GM18519 (cell line): ENCODE measurements around the gene PTPN2.
"Not testable (repeated sequence)": the region's sequence is repeated elsewhere in the genome, so short reads cannot be mapped to it uniquely, and the experiment has no call there.

Experiments used
- ATAC-seq: cut with Tn5 transposase; IDR thresholded peaks from one replicate; pipeline ENCODE4 v1.9.1; 2021; ENCODE audit warnings: mild to moderate bottlenecking, moderate library complexity; ENCODE audit not compliant: unreplicated experiment, low FRiP score

Gene PTPN2

GRCh38 chr18:12895626-12896025 lies 11.6 kb upstream of the PTPN2 start:
- no peak for ATAC-seq

DNA sequence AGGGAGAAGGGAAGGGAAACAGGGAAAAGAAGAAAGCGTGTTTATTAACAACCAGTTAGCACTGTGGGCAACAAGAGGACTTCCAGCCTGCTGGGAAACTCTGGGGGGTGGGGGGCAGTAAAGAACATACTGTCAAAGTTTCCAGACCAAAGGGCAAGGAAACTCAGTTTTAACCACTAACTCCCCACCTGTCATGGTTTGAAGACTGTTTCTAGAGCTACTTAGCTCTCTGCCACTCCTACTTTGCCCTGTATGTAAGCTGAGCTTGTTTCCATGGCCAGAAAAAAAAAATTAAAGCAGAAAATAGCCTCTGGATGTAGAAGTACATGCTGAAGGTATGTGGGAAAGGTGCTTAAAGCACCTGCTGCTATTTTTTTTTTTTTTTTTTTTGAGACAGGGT lies 11.0 kb upstream of the PTPN2 start:
- ATAC-seq: no peak

DNA sequence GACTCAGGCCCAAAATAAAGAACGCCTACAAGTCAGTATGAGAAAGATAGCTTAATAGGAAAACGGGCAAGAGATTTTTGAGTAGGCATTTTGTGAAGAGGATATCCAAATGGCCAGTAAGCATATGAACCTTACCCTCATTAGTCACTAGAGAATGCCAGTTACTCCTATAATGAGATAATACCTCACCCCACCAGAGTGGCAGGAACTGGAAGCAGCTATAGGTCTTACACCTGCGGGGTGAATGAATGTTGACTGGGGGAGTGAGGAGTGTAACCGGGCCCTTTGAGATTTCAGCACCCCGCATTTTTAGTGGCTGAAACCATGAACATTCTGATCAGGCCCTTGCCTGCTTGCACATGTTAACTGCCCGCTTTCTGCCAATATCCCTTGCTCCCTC lies 7.5 kb upstream of the PTPN2 start:
- ATAC-seq: no peak

DNA sequence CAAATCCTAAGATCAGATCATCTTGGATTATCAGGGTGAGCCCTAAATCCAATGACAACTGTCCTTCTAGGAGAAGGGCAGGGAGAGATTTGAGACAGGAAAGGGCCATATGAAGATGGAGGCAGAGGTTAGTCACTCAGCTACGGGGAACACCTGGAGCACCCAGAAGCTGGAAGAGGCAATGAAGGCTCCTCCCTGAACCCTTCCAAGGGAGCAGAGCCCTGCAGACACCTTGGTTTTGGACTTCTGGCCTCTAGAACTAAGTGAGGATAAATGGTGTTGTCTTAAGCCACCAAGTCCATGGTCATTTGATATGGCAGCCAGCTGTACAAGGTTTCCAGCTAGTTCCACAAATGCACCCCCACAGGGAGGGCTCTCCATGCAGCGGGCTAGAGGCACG lies 6.9 kb upstream of the PTPN2 start:
- ATAC-seq: no peak

DNA sequence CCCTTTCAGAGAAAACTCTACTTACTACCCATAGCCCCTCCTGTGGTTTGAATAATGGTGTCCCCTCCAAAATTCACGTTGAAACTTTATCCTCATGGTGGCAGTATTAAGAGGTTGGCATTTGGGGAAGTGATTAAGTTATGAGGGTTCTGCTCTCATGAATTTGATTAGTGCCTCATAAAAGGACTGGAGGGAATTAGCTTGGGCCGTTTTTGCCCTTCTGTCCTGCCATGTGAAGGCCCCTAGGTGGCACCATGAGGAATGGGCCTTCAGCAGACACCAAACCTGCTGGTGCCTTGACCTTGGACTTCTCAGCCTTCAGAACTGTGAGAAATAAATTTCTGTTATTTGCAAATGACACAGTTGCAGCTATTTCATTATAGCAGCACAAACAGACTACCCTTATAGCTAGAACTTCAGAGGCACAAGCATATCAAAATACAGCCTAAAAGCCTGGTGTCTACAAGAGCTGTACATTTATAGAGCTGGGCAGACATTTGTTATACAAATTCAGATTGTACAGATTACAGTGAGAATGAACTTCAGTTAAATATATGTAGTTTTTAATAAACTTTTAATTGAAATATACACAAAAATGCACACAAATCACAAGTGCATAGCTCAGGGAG lies 2.6 kb upstream of the PTPN2 start:
- ATAC-seq: no peak

DNA sequence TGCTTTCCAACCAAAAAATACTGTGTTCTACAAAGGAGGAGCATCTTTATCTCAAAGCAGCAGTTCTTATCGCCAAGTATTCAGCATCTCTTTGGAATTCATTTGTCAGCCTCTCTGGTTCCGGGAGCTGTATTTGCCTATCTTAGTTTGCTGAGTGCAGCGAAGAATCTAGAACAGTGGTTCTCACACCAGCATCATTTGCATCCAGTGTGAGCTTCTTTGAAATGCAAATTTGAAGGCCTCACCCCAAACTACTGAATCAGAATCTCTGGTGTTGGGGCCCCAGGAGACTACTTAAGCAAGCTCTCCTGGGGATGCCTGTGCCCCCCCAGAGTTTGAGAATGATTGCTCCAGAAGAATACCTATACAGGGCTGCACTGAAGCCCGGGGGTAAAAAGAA lies 1.5 kb upstream of the PTPN2 start:
- ATAC-seq: no peak

DNA sequence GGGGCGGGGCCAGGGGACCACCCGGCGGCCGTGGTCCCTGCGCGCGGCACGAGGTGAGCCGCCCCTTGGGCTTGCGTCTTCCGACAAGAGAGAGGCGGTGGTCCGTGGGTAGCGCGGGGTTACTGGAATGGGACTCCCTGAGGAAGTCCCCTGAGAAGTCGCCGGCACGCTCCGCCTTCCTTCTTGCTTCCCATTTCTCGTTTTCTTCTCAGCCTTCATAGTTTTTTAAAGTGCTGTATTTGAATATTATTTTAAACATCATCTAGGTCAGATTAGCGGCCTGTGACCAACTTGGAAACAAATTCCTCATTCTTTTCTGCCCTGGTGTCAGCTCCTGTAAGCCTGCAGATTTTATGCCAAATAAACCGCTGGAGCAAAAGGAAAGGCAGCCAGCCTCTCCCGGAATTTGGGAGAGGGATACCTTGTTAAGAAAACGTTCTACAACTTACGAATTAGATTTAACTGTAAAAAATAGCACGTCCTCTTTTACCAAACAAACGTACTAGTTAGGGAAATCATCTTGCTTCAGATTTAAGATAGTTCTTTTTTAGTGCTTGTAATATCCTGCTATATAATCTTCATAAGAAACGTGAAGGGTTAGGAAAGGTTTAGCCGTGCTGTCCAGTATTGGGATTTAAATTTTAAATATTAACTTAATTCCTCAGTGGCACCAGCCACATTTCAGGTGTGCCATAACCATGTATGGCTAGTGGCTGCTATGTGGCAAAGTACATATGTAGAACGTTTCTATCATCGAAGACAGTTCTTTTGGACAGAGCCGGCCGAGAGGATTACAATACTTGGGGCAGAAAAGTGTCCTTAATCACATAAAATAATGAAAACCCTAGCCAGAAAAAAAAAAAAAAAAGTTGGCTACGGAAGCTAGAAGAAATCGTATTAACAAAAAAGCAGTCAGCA lies 628 bp upstream of the PTPN2 start:
- ATAC-seq: no peak

- no peak for ATAC-seq
Measured at GRCh38 chr18:12883372-12883683, 709 bp downstream of the PTPN2 start.

DNA sequence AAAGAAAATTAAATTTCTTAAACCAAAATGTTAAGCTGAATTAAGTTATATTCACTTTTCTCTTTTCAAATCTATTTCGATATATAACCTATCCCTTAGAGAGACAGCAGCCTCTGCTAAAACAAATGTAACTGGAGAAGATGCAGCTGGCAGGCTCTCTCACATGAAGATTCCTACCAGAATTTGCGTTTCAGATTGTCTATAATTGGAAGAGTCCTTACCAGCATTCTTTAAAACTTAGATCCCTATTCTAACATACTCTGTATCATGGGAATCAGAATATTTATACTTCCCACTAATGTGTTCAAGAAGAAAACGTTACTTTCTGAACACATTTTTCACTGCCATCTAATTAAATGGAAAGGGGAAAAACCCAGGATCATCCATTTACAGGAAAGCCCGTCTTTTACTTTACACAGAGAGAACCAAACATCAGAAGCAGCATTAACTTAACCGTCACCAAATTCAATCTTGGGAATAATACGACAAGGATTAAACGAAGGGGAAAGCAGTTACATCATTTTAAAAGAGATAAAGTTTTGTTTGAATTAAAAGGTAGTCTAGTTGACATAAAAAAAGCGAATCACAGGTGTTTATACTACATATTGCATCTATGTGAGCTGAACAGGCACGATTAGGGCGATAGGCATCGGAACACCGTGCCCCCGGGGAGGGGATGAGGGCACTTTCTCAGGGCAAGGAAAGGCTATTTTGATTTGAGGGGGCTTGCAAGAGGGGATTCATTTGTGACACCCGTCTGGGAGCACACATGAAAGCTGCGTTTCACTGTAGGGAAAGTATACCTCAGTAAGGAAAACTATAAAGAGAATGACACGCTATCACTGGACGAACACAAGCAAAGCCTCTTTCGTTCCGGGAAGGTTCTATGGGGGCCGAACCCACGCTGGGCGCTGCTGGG lies 1.3 kb downstream of the PTPN2 start:
- no peak for ATAC-seq

- ATAC-seq: no peak
Measured at GRCh38 chr18:12880541-12880910, 3.5 kb downstream of the PTPN2 start.

GRCh38 chr18:12879840-12880540 lies 4.0 kb downstream of the PTPN2 start:
- ATAC-seq: no peak

- ATAC-seq: not testable (repeated sequence)
Measured at GRCh38 chr18:12874992-12875391, 9.0 kb downstream of the PTPN2 start.

DNA sequence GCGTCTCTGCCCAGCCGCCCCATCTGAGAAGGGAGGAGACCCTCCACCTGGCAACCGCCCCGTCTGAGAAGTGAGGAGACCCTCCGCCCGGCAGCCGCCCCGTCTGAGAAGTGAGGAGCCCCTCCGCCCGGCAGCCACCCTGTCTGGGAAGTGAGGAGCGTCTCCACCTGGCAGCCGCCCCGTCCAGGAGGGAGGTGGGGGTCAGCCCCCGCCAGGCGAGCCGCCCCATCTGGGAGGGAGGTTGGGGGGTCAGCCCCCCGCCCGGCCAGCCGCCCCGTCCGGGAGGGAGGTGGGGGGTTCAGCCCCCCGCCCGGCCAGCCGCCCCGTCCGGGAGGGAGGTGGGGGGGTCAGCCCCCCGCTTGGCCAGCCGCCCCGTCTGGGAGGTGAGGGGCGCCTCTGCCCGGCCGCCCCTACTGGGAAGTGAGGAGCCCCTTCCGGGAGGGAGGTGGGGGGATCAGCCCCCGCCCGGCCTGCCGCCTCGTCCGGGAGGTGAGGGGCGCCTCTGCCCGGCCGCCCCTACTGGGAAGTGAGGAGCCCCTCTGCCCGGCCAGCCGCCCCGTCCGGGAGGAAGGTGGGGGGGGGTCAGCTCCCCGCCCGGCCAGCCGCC lies 10.0 kb downstream of the PTPN2 start:
- ATAC-seq: not testable (repeated sequence)

DNA sequence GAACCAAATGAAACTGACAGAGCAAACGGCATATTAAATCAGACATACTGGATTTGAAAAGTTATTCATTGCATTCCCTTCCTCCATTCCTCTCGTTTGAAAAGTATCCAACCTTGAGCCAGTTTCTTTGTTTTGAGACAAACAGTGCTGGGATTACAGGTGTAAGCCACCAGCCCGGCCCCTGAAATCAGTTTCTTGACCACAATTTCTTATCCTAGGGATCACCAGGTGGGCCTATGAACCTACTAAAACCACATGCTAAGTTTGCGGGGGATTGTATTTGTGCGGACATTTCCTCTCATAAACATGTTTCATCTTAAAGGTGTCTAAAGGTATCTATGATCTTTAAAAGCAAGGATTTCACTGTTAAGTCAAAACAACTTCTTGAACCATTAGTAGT lies 11.6 kb downstream of the PTPN2 start:
- ATAC-seq: no peak

- no peak for ATAC-seq
Measured at GRCh38 chr18:12868576-12868975, 15.5 kb downstream of the PTPN2 start.

GRCh38 chr18:12867441-12868123 lies 16.5 kb downstream of the PTPN2 start:
- ATAC-seq: no peak

DNA sequence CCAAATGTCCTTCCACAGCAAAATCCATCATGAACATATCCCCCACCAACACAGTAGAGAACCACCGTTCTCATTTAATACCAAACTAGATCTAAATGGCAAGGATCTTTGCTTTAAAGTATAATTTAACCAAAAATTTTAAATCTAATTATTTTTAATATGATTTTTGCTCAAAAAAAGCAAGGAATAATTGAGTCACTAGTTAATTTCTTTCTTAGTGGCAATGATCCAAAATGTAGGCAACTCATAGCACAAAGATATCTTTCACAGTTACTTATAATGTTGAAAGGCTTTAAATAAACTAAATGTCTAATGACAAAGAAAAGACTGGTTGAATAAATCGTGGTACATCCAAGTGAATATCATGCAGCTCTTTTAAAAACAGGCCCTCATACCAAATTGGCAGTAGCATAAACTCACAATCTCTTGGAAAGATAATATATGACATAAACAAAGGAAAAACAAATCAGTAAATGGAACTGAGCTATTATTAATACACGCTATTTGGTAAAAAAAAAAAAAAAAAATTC lies 20.3 kb downstream of the PTPN2 start:
- no peak for ATAC-seq

- no peak for ATAC-seq
Measured at GRCh38 chr18:12862874-12863482, 21.1 kb downstream of the PTPN2 start.

DNA sequence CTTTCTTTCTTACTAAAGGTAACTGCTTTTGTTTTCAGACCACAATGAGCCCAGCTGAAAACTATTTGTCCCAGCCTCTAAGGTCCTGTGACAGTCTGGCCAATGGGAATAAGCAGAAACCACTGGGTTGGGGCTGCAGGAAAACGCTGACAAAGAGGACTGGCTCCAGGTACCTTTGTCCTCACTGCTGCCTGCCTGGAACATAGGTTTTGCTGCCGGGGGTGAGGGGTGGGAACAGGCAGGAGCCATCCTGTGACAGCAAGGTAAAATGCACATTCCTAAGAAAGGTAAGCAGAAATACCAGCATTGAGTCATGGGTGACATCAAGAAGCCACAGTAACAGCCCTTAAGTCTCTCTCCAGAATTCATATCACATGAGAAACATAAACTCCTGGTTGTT lies 21.6 kb downstream of the PTPN2 start:
- ATAC-seq: no peak
